Measurements from ENCODE around the gene VARS2. TPM values are rescaled to one million over a fixed set of nuclear protein-coding genes. Genes with fewer than 3 reads are reported as not detected.
"Not testable (repeated sequence)": the region's sequence is repeated elsewhere in the genome, so short reads cannot be mapped to it uniquely, and the experiment has no call there.

The VARS2 gene
- total RNA-seq, 1 donor from 2014 or later: 47.5 TPM

GRCh38 chr6:30898750-30899360 lies 15.2 kb upstream of the VARS2 start:
- no peak for DNase-seq (ENCODE audit: low read depth)

- DNase-seq (ENCODE audit: low read depth): no peak
Observed at GRCh38 chr6:30900863-30901417, 13.1 kb upstream of the VARS2 start.

- no peak for DNase-seq (ENCODE audit: low read depth)
Observed at GRCh38 chr6:30901436-30901835, 12.6 kb upstream of the VARS2 start.

- not testable (repeated sequence) for DNase-seq (ENCODE audit: low read depth)
Observed at GRCh38 chr6:30902196-30902595, 11.8 kb upstream of the VARS2 start.

- DNase-seq (ENCODE audit: low read depth): no peak
Observed at GRCh38 chr6:30902709-30903108, 11.3 kb upstream of the VARS2 start.

- no peak for DNase-seq (ENCODE audit: low read depth)
Observed at GRCh38 chr6:30903236-30903635, 10.8 kb upstream of the VARS2 start.

GRCh38 chr6:30907290-30907757 lies 6.7 kb upstream of the VARS2 start:
- DNase-seq (ENCODE audit: low read depth): peak; percentile 89

GRCh38 chr6:30907758-30908591 lies 6.1 kb upstream of the VARS2 start, which contains the start of gene GTF2H4:
TSS of gene GTF2H4 (plus strand) at chr6:30908207.
- peak; percentile 98 for DNase-seq (ENCODE audit: low read depth)

GRCh38 chr6:30908700-30909099 lies 5.3 kb upstream of the VARS2 start:
- no peak for DNase-seq (ENCODE audit: low read depth)

- not testable (repeated sequence) for DNase-seq (ENCODE audit: low read depth)
Observed at GRCh38 chr6:30910473-30910872, 3.6 kb upstream of the VARS2 start.

- DNase-seq (ENCODE audit: low read depth): no peak
Observed at GRCh38 chr6:30912746-30913520, 1.1 kb upstream of the VARS2 start.

- DNase-seq (ENCODE audit: low read depth): peak; percentile 4
Observed at GRCh38 chr6:30913721-30914075, 340 bp upstream of the VARS2 start.

- no peak for DNase-seq (ENCODE audit: low read depth)
Observed at GRCh38 chr6:30914854-30915590, 984 bp downstream of the VARS2 start.

GRCh38 chr6:30915591-30915946 lies 1.5 kb downstream of the VARS2 start:
- peak; percentile 77 for DNase-seq (ENCODE audit: low read depth)

GRCh38 chr6:30917041-30917440 lies 3.0 kb downstream of the VARS2 start:
- DNase-seq (ENCODE audit: low read depth): no peak

- DNase-seq (ENCODE audit: low read depth): no peak
Observed at GRCh38 chr6:30917487-30917886, 3.4 kb downstream of the VARS2 start.

GRCh38 chr6:30918670-30919069 lies 4.6 kb downstream of the VARS2 start:
- no peak for DNase-seq (ENCODE audit: low read depth)

- DNase-seq (ENCODE audit: low read depth): no peak
Observed at GRCh38 chr6:30922447-30922852, 8.4 kb downstream of the VARS2 start.

- not testable (repeated sequence) for DNase-seq (ENCODE audit: low read depth)
Observed at GRCh38 chr6:30924040-30924627, 10.1 kb downstream of the VARS2 start.

- peak; percentile 88 for DNase-seq (ENCODE audit: low read depth)
Observed at GRCh38 chr6:30926644-30927043, 12.6 kb downstream of the VARS2 start.

GRCh38 chr6:30927080-30927479 lies 13.0 kb downstream of the VARS2 start:
- not testable (repeated sequence) for DNase-seq (ENCODE audit: low read depth)
